DOHH2 (cell line): ENCODE results near the gene SMIM15.

Experiments used
- H3F3A ChIP-seq: fragments of 200-600 bp; sonication (generic), shearing (Covaris generic); 2 replicates; pipeline ENCODE4 v1.6.0; 2016; ENCODE audit warnings: antibody characterized with exemption, mild to moderate bottlenecking; ENCODE audit not compliant: control insufficient read depth, insufficient read depth
- H3K27ac ChIP-seq: fragments of 200-600 bp; sonication (generic); 2 replicates; pipeline ENCODE4 v1.5.1; 2014; ENCODE audit warnings: low read depth, mild to moderate bottlenecking, low read length, moderate library complexity
- H3K27me3 ChIP-seq: fragments of 200-600 bp; sonication (generic); 2 replicates; pipeline ENCODE4 v1.6.1; 2014; ENCODE audit warnings: mild to moderate bottlenecking, low read length, mixed read lengths; ENCODE audit not compliant: control insufficient read depth
- H3K36me3 ChIP-seq: fragments of 200-600 bp; sonication (generic); 2 replicates; pipeline ENCODE4 v1.6.1; 2014; ENCODE audit warnings: mild to moderate bottlenecking, low read length, moderate library complexity, mixed read lengths; ENCODE audit not compliant: control insufficient read depth
- H3K4me1 ChIP-seq: fragments of 200-600 bp; sonication (generic); 2 replicates; pipeline ENCODE4 v1.6.1; 2014; ENCODE audit warnings: mild to moderate bottlenecking, low read length, mixed read lengths; ENCODE audit not compliant: control insufficient read depth
- H3K4me2 ChIP-seq: fragments of 200-600 bp; sonication (generic); 2 replicates; pipeline ENCODE4 v1.6.0; 2014; ENCODE audit warnings: mild to moderate bottlenecking, low read length, moderate library complexity
- H3K4me3 ChIP-seq: fragments of 200-600 bp; sonication (generic); 2 replicates; pipeline ENCODE4 v1.5.1; 2014; ENCODE audit warnings: mild to moderate bottlenecking, low read length, mixed read lengths
- H3K79me2 ChIP-seq: fragments of 200-600 bp; sonication (generic); 2 replicates; pipeline ENCODE4 v1.6.1; 2014; ENCODE audit warnings: mild to moderate bottlenecking, low read length, mixed read lengths; ENCODE audit not compliant: control insufficient read depth
- H3K9me2 ChIP-seq: fragments of 200-600 bp; sonication (generic); replicated peaks from 2 replicates; pipeline ENCODE4 v1.6.1; 2014; ENCODE audit warnings: mild to moderate bottlenecking, low read length, mixed read lengths; ENCODE audit not compliant: control insufficient read depth
- H3K9me3 ChIP-seq: fragments of 200-600 bp; sonication (generic); 2 replicates; pipeline ENCODE4 v1.6.1; 2014; ENCODE audit warnings: antibody characterized with exemption, low read length, mixed read lengths; ENCODE audit not compliant: control insufficient read depth, insufficient read depth
- H4K20me1 ChIP-seq: fragments of 200-600 bp; sonication (generic); 2 replicates; pipeline ENCODE4 v1.6.0; 2014; ENCODE audit warnings: low read depth, mild to moderate bottlenecking, antibody characterized with exemption, low read length, moderate library complexity; ENCODE audit not compliant: control insufficient read depth, insufficient read depth
- EZH2phosphoT487 ChIP-seq: fragments of 200-600 bp; sonication (generic); IDR thresholded peaks from 2 replicates; pipeline ENCODE4 v1.6.1; 2017; ENCODE audit warnings: borderline replicate concordance, mild to moderate bottlenecking, antibody characterized with exemption, low read length, moderate library complexity, mixed read lengths
- TF ChIP-seq, protein P1 (sequence below): fragments of 200-600 bp; sonication (generic); IDR thresholded peaks from one replicate; pipeline ENCODE4 v1.5.1; 2014; ENCODE audit warnings: antibody characterized with exemption, mild to moderate bottlenecking, low read depth, low read length; ENCODE audit not compliant: poor library complexity, severe bottlenecking

The SMIM15 gene

DNA sequence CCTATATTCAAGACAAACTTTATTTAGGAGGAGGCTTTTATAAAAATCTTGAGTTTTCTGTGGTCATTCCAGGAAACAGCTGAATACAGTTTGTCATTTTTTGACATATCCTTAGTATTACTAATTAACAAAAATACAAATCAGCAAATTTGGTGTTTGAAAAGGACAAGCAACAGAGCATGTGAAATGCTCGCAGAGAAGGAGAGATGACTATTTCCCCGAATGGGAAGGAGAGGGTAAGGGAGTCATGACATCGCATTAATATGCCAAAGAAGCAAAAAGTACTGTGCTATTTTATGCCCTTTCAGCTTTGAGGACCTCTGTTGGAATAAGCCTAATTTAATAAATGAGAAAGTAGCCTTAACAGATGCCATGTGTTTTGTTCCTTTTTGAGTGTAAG lies 1.8 kb downstream of the SMIM15 start:
- peak overlapping the region; percentile 72 for H3K4me2 ChIP-seq
- no peaks in the 10 kb centered on the region for H3K9me2 ChIP-seq
- TF ChIP-seq, protein P1, sequence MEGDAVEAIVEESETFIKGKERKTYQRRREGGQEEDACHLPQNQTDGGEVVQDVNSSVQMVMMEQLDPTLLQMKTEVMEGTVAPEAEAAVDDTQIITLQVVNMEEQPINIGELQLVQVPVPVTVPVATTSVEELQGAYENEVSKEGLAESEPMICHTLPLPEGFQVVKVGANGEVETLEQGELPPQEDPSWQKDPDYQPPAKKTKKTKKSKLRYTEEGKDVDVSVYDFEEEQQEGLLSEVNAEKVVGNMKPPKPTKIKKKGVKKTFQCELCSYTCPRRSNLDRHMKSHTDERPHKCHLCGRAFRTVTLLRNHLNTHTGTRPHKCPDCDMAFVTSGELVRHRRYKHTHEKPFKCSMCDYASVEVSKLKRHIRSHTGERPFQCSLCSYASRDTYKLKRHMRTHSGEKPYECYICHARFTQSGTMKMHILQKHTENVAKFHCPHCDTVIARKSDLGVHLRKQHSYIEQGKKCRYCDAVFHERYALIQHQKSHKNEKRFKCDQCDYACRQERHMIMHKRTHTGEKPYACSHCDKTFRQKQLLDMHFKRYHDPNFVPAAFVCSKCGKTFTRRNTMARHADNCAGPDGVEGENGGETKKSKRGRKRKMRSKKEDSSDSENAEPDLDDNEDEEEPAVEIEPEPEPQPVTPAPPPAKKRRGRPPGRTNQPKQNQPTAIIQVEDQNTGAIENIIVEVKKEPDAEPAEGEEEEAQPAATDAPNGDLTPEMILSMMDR, result no peak
- no peak for TF ChIP-seq EZH2phosphoT487
- H3K9me3 ChIP-seq, result peaks cover 3% of the 10 kb centered on the region; the same call in 1 of the 2 replicates
- H3K27ac ChIP-seq, result no peak overlapping the region
- H3K36me3 ChIP-seq, result peaks cover 58% of the 10 kb centered on the region
- no peaks in the 10 kb centered on the region for H4K20me1 ChIP-seq
- H3F3A ChIP-seq, result no peaks in the 10 kb centered on the region
- peaks cover 49% of the 10 kb centered on the region for H3K79me2 ChIP-seq
- H3K4me1 ChIP-seq, result peaks cover 25% of the 10 kb centered on the region
- peak overlapping the region; percentile 93 for H3K4me3 ChIP-seq
- no peaks in the 10 kb centered on the region for H3K27me3 ChIP-seq

- Histone ChIP-seq H3K4me2 (peak overlapping the region; percentile 72; the same call in 1 of the 2 replicates), H3K79me2 (peaks cover 49% of the 10 kb centered on the region), H3K4me3 (0 out of 2 replicates have a peak overlapping the region, but pooled peaks have one; percentile 93), H3K36me3 (peaks cover 58% of the 10 kb centered on the region), H3K4me1 (peaks cover 25% of the 10 kb centered on the region), H3K9me3 (peaks cover 3% of the 10 kb centered on the region; the same call in 1 of the 2 replicates), H3F3A (no peaks in the 10 kb centered on the region), H4K20me1 (no peaks in the 10 kb centered on the region), H3K27me3 (no peaks in the 10 kb centered on the region), H3K9me2 (no peaks in the 10 kb centered on the region), H3K27ac (no peak overlapping the region)
- TF ChIP-seq, protein P1, result no peak
- TF ChIP-seq EZH2phosphoT487, result no peak
Measured at GRCh38 chr5:61159836-61160235, 2.4 kb downstream of the SMIM15 start.

GRCh38 chr5:61159070-61159469 lies 3.2 kb downstream of the SMIM15 start:
- Histone ChIP-seq H3K4me1 (peaks cover 25% of the 10 kb centered on the region), H3K27me3 (no peaks in the 10 kb centered on the region), H4K20me1 (no peaks in the 10 kb centered on the region), H3K4me2 (no peak overlapping the region), H3K36me3 (peaks cover 58% of the 10 kb centered on the region), H3K79me2 (peaks cover 49% of the 10 kb centered on the region), H3K9me3 (peaks cover 3% of the 10 kb centered on the region; the same call in 1 of the 2 replicates), H3F3A (no peaks in the 10 kb centered on the region), H3K4me3 (no peak overlapping the region), H3K27ac (no peak overlapping the region), H3K9me2 (no peaks in the 10 kb centered on the region)
- TF ChIP-seq, protein P1, result no peak
- TF ChIP-seq EZH2phosphoT487, result no peak

- Histone ChIP-seq H3K9me3 (no peaks in the 10 kb centered on the region), H3K4me3 (no peak overlapping the region), H4K20me1 (no peaks in the 10 kb centered on the region), H3K4me1 (no peaks in the 10 kb centered on the region), H3K79me2 (no peaks in the 10 kb centered on the region), H3K27me3 (no peaks in the 10 kb centered on the region), H3K27ac (no peak overlapping the region), H3K9me2 (no peaks in the 10 kb centered on the region), H3K4me2 (no peak overlapping the region), H3F3A (no peaks in the 10 kb centered on the region), H3K36me3 (peaks cover 12% of the 10 kb centered on the region)
- TF ChIP-seq EZH2phosphoT487, result no peak
- TF ChIP-seq, protein P1, result no peak
Measured at GRCh38 chr5:61151893-61152292, 10.4 kb downstream of the SMIM15 start.
